Measurements from ENCODE around the gene CELSR1.

CELSR1 gene

GRCh38 chr22:46387748-46388147 is 149.7 kb downstream of the CELSR1 start:
- no peaks in the 10 kb centered on the region for H3K27me3 ChIP-seq (ENCODE audit: insufficient read depth, poor library complexity, severe bottlenecking)
- TF ChIP-seq POLR2AphosphoS5 (IDR thresholded peaks at IDR 0.05; ENCODE audit: low read depth), result no peak
- no peak overlapping the region for H3K4me3 ChIP-seq (replicated peaks; ENCODE audit: insufficient read depth, low read length)
- H3K27ac ChIP-seq (replicated peaks), result no peak overlapping the region
- no peak for DNase-seq (ENCODE audit: low read depth in 1 of 2, low spot score in 1 of 2)

GRCh38 chr22:46386312-46386711 is 151.1 kb downstream of the CELSR1 start:
- TF ChIP-seq SPI1 (IDR thresholded peaks at IDR 0.05; ENCODE audit: borderline replicate concordance, low read depth) (no peak), CTCF (IDR thresholded peaks at IDR 0.05; ENCODE audit: insufficient read depth, low read length) (no peak), GABPA (IDR thresholded peaks at IDR 0.05; ENCODE audit: low read depth) (no peak), POLR2AphosphoS5 (IDR thresholded peaks at IDR 0.05; ENCODE audit: low read depth) (no peak), REST (IDR thresholded peaks at IDR 0.05; ENCODE audit: insufficient replicate concordance, low read depth) (no peak)
- no peak overlapping the region for H3K4me3 ChIP-seq (replicated peaks; ENCODE audit: insufficient read depth, low read length)
- no peak for DNase-seq (ENCODE audit: low read depth in 1 of 2, low spot score in 1 of 2)
- no peaks in the 10 kb centered on the region for H3K27me3 ChIP-seq (ENCODE audit: insufficient read depth, poor library complexity, severe bottlenecking)
- no peak overlapping the region for H3K27ac ChIP-seq (replicated peaks)

GRCh38 chr22:46382524-46382923 is 154.9 kb downstream of the CELSR1 start:
- TF ChIP-seq GABPA (IDR thresholded peaks at IDR 0.05; ENCODE audit: low read depth) (no peak), CTCF (IDR thresholded peaks at IDR 0.05; ENCODE audit: insufficient read depth, low read length) (no peak), POLR2AphosphoS5 (IDR thresholded peaks at IDR 0.05; ENCODE audit: low read depth) (no peak), SPI1 (IDR thresholded peaks at IDR 0.05; ENCODE audit: borderline replicate concordance, low read depth) (no peak), REST (IDR thresholded peaks at IDR 0.05; ENCODE audit: insufficient replicate concordance, low read depth) (no peak)
- Histone ChIP-seq H3K27ac (replicated peaks) (no peak overlapping the region), H3K27me3 (ENCODE audit: insufficient read depth, poor library complexity, severe bottlenecking) (no peaks in the 10 kb centered on the region), H3K4me3 (replicated peaks; ENCODE audit: insufficient read depth, low read length) (no peak overlapping the region)
- DNase-seq (ENCODE audit: low read depth in 1 of 2, low spot score in 1 of 2), result no peak

- Histone ChIP-seq H3K27ac (replicated peaks) (no peak overlapping the region), H3K27me3 (ENCODE audit: insufficient read depth, poor library complexity, severe bottlenecking) (no peaks in the 10 kb centered on the region), H3K4me3 (replicated peaks; ENCODE audit: insufficient read depth, low read length) (no peak overlapping the region)
- TF ChIP-seq GABPA (IDR thresholded peaks at IDR 0.05; ENCODE audit: low read depth) (no peak), CTCF (IDR thresholded peaks at IDR 0.05; ENCODE audit: insufficient read depth, low read length) (no peak), SPI1 (IDR thresholded peaks at IDR 0.05; ENCODE audit: borderline replicate concordance, low read depth) (no peak), POLR2AphosphoS5 (IDR thresholded peaks at IDR 0.05; ENCODE audit: low read depth) (no peak), REST (IDR thresholded peaks at IDR 0.05; ENCODE audit: insufficient replicate concordance, low read depth) (no peak)
- DNase-seq (ENCODE audit: low read depth in 1 of 2, low spot score in 1 of 2), result no peak
Observed at GRCh38 chr22:46381731-46382130, 155.7 kb downstream of the CELSR1 start.
